ENCODE results near the gene GLUL.

DNA sequence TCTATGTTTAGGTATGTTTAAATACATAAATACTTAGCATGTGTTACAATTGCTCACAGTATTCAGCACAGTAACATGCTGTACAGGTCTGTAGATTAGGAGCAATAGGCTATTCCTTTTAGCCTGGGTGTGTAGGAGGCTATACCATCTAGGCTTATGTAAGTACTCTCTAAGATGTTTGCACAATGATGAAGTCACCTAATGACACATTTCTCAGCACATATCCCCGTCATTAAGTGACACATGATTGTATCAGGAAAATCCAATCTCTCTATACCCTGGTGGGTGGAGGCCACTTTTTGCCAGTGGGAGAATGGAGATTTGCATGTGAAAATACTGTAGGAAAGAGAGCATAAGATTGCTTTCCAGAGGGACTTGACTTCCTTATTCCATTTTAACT, 14.4 kb upstream of the GLUL start:
- TF ChIP-seq, protein P1, sequence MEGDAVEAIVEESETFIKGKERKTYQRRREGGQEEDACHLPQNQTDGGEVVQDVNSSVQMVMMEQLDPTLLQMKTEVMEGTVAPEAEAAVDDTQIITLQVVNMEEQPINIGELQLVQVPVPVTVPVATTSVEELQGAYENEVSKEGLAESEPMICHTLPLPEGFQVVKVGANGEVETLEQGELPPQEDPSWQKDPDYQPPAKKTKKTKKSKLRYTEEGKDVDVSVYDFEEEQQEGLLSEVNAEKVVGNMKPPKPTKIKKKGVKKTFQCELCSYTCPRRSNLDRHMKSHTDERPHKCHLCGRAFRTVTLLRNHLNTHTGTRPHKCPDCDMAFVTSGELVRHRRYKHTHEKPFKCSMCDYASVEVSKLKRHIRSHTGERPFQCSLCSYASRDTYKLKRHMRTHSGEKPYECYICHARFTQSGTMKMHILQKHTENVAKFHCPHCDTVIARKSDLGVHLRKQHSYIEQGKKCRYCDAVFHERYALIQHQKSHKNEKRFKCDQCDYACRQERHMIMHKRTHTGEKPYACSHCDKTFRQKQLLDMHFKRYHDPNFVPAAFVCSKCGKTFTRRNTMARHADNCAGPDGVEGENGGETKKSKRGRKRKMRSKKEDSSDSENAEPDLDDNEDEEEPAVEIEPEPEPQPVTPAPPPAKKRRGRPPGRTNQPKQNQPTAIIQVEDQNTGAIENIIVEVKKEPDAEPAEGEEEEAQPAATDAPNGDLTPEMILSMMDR (IDR thresholded peaks at IDR 0.05), result no peak
- no peak for TF ChIP-seq EZH2 (IDR thresholded peaks at IDR 0.05; ENCODE audit: borderline replicate concordance, insufficient read depth, low read depth, low read length, poor library complexity, severe bottlenecking)

Data from B cell (primary cell).